Uterus (tissue), 2 donors: Measurements from ENCODE around the gene MAPRE3.

ENCODE experiments used
- POLR2A ChIP-seq, 2 donors: fragments of 450-650 bp; IDR thresholded peaks; one replicate each; pipeline ENCODE4 v1.6.1; 2016; ENCODE audit warnings: antibody characterized with exemption in 2 of 2, mild to moderate bottlenecking in 1 of 2, moderate library complexity in 1 of 2
- TF ChIP-seq, protein P1 (sequence below), 4 experiments: fragments of 200-600 bp in 2 of 4; fragments of 450-650 bp in 2 of 4; sonication (generic) in 2 of 4; IDR thresholded peaks; one replicate each; pipeline ENCODE4 v1.5.1; 2016 to 2019; ENCODE audit warnings: antibody characterized with exemption in 4 of 4, mild to moderate bottlenecking in 2 of 4, moderate library complexity in 1 of 4

DNA sequence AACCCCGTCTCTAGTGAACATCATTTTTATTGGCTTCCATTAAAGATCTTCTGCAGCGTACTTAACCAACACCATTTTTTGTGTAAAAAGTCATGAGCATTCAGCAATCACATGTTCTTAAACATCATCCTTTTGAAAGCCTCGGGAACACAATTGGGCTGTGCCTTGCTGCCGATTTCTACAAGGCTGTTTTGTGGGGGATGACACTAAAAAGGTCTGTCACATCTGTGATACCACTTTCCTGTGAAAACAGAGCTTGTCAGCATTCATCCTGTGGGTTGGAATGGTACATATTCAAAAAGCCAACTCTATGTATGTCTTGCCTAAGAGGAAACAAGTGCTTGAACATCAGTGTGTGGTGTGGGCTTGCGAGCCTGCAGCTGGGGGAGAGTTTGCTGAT, 49.1 kb upstream of the MAPRE3 start:
- TF ChIP-seq, protein P1, sequence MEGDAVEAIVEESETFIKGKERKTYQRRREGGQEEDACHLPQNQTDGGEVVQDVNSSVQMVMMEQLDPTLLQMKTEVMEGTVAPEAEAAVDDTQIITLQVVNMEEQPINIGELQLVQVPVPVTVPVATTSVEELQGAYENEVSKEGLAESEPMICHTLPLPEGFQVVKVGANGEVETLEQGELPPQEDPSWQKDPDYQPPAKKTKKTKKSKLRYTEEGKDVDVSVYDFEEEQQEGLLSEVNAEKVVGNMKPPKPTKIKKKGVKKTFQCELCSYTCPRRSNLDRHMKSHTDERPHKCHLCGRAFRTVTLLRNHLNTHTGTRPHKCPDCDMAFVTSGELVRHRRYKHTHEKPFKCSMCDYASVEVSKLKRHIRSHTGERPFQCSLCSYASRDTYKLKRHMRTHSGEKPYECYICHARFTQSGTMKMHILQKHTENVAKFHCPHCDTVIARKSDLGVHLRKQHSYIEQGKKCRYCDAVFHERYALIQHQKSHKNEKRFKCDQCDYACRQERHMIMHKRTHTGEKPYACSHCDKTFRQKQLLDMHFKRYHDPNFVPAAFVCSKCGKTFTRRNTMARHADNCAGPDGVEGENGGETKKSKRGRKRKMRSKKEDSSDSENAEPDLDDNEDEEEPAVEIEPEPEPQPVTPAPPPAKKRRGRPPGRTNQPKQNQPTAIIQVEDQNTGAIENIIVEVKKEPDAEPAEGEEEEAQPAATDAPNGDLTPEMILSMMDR (IDR thresholded peaks at IDR 0.05) = no peak
- no peak for TF ChIP-seq POLR2A (IDR thresholded peaks at IDR 0.05)
